Choroid plexus epithelial cell (primary cell): ENCODE measurements around the gene ADAP1.

ENCODE experiments used
- DNase-seq: peaks from one replicate; pipeline ENCODE4 v3.0.0-alpha.2; 2010; ENCODE audit warnings: low read depth
- H3K4me3 ChIP-seq: 2 replicates; pipeline ENCODE4 v1.5.1; 2011; ENCODE audit warnings: low read depth, mild to moderate bottlenecking, control low read depth, low read length, moderate library complexity
- TF ChIP-seq, protein P1 (sequence below): conservative IDR thresholded peaks from 2 replicates; pipeline ENCODE4 v1.5.1; 2011; ENCODE audit warnings: low read depth, mild to moderate bottlenecking, control low read depth, inconsistent platforms, low read length, moderate library complexity

Gene ADAP1

DNA sequence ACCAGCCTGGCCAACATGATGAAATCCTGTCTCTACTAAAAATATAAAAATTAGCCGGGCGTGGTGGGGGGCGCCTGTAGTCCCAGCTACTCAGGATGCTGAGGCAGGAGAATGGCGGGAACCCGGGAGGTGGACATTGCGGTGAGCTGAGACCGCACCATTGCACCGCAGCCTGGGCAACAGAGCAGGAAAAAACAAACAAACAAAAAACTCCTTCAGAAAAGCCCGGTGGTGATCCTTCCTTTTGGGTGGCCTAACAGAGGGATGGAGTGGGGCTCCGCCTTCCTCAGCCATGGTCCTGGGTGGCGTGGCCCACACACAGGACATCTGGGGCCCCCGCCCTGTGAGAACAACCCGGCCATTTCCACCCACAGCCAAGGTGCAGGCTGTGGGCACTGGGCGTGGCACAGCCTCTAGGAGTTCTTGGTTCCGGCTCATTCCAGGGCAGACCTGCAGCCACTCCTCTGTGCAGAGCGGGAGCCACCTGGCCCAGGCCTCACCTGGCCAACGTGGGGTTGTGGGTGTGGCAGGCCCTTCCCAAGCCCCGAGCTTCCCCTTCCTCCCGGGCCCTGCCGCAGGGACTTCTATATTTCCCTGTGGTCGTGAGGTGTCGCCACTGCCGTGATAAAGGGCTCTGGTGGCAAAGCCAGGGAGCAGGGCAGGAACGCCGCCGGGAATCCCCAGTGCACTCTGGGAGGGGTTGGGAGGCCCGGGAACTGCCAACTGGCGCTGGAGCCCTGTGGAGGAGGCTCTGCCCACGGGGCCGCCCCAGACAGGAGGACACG, 40.6 kb downstream of the ADAP1 start:
- H3K4me3 ChIP-seq: no peak overlapping the region
- DNase-seq: no peak
- TF ChIP-seq, protein P1, sequence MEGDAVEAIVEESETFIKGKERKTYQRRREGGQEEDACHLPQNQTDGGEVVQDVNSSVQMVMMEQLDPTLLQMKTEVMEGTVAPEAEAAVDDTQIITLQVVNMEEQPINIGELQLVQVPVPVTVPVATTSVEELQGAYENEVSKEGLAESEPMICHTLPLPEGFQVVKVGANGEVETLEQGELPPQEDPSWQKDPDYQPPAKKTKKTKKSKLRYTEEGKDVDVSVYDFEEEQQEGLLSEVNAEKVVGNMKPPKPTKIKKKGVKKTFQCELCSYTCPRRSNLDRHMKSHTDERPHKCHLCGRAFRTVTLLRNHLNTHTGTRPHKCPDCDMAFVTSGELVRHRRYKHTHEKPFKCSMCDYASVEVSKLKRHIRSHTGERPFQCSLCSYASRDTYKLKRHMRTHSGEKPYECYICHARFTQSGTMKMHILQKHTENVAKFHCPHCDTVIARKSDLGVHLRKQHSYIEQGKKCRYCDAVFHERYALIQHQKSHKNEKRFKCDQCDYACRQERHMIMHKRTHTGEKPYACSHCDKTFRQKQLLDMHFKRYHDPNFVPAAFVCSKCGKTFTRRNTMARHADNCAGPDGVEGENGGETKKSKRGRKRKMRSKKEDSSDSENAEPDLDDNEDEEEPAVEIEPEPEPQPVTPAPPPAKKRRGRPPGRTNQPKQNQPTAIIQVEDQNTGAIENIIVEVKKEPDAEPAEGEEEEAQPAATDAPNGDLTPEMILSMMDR: no peak

DNA sequence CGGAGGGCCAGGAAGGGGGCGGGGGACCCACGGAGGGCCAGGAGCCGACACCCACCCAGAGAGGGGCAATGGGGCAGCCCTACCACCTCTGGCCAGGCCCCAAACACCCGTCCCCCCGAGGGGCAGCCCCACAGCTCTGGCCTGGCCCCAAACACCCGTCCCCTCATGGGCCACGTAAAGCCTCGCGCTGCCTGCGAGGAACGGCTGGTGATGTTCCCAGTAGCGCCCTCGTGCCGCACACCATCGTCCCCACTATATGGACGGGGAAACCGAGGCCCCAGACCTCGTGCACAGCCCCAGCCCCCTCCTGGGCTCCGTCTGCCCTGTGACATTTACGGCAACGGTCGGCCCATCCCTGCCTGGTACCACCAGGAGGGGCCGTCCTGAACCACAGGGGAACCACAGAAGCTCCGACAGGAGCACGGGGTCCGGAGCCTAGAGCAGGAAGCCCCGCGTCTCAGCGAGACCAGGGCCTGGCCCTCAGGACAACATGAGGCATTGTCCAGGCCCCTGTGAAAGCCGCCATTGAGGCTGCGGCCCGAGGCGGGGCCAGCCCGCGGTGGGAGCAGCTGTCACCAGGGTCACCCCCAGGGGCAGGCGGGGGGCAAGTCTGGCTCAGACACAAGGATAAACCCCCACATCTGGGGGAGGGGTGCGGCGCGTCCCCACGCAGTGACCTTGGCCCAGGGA, 42.5 kb downstream of the ADAP1 start:
- H3K4me3 ChIP-seq: no peak overlapping the region
- DNase-seq: no peak
- TF ChIP-seq, protein P1: no peak

DNA sequence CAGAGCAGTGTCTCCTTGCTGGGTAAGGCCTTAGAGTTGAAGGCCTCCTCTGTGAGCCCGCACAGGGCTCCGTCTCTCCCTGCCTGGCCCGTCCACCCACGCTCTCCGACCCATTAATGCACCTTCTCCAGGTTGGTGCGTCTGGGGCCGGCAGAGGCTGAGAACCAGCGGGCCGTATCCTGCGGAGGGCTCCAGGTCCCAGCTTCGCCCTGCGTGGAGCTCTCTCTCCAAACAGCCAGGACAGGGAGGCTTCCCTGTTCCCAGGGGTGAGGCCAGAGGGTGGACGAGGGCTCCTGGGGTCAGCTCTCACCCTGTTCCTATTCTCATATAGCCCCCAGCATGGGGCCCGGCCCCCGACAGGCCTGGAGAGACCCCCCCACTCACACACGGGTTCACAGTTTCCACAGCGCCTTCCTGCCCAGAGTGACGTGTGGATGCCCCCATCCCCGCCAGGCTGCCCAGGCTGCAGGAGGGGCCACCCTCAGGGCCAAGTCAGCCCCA, 43.5 kb downstream of the ADAP1 start:
- TF ChIP-seq, protein P1: no peak
- H3K4me3 ChIP-seq: no peak overlapping the region
- no peak for DNase-seq

DNA sequence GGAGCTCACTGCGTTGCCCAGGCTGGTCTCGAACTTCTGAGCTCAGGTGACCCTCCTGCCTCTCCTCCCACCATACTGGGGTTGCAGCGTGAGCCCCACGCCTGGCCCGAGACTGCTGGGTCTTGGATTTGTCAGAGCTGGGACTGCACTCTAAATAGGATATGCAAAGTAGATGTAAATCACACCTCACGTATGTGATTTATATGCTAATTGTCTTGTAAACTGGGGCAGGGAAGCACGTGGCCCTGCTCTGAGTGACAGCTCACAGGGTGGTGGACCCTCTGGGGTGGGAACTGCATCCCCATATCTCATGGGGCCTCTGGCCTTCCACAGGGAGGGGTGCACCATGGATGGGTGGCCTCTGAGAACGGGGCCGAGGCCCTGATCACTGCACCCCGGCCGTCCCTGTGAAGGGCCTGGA, 44.0 kb downstream of the ADAP1 start:
- no peak for DNase-seq
- no peak overlapping the region for H3K4me3 ChIP-seq
- TF ChIP-seq, protein P1: no peak

DNA sequence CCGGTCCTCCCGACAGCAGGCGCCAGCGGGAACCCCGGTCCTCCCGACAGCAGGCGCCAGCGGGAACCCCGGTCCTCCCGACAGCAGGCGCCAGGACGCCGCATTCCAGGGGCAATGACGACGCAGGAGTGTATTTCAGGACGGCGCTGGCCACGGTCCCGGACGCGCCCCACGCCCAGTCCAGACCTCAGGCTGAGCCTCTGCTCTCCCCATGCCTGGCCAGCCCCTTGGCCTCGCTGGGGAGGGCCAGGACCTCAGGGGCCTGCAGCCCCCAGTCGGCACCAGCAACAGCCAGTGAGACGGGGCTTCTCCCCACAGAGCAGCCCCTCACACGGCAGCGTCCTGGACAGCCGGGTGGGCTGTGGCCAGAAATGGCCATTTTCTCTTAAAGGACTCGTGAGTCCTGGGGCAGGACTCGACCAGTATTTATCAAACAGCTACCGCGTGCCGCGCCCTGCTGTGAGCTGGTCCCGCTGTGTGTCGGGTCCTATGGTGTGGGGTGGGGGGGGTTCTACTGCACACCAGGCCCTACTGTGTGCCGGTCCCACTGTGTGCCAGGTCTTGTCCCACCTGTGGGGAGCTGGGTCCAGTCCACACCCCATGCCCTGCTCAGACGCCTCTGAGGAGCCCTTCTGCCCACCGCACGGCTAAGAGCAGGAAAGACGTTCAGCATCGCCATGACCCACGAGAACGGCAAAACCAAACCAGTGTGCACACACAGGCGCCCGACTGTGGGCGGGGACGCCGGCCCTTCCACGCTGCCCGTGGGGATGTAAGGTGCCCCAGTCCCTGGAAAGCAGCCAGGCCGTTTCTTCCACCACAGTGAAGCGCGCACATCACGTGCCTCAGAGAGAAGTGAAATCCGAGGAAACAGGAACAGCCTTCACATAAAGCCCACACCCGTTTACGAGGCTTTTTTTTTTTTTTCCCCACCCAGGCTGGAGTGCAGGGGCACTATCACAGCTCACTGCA, 44.8 kb downstream of the ADAP1 start:
- no peak overlapping the region for H3K4me3 ChIP-seq
- peak; percentile 41 for DNase-seq

More for the DNA sequence above, 44.8 kb downstream of the ADAP1 start:
- TF ChIP-seq, protein P1: no peak
